Type B pancreatic cell (in vitro differentiated cells): ENCODE measurements around the gene TXNRD1. TPM values are rescaled to one million over a fixed set of nuclear protein-coding genes. Genes with fewer than 3 reads are reported as not detected.
"Not testable (repeated sequence)": the region's sequence is repeated elsewhere in the genome, so short reads cannot be mapped to it uniquely, and the experiment has no call there.

Experiments
- DNase-seq: peaks from one replicate; pipeline ENCODE4 v3.0.0; 2021; ENCODE audit warnings: mixed read lengths; ENCODE audit not compliant: unreplicated experiment; ENCODE audit errors: extremely low spot score
- H3K27ac Mint-ChIP-seq: 2 replicates; pipeline ENCODE4 v1.8.0; 2021; ENCODE audit warnings: mild to moderate bottlenecking, mixed read lengths
- H3K27me3 Mint-ChIP-seq: 2 replicates; pipeline ENCODE4 v1.8.0; 2021; ENCODE audit warnings: mixed read lengths
- H3K36me3 Mint-ChIP-seq: 2 replicates; pipeline ENCODE4 v1.8.0; 2021; ENCODE audit warnings: mixed read lengths
- H3K4me1 Mint-ChIP-seq: one replicate; pipeline ENCODE4 v1.8.0; 2021; ENCODE audit warnings: mixed read lengths; ENCODE audit not compliant: unreplicated experiment
- H3K4me3 Mint-ChIP-seq: 2 replicates; pipeline ENCODE4 v1.8.0; 2021; ENCODE audit warnings: mild to moderate bottlenecking, mixed read lengths
- H3K9me3 Mint-ChIP-seq: 2 replicates; pipeline ENCODE4 v1.8.0; 2021; ENCODE audit warnings: mixed read lengths
- total RNA-seq: library from RNA; stranded (reverse); gene quantifications from 2 replicates; pipeline ENCODE4 v1.2.1, GENCODE V29; 2021; ENCODE audit warnings: low replicate concordance
- TF ChIP-seq, protein P1 (sequence below): fragments of 200-600 bp; sonication (generic); conservative IDR thresholded peaks from 2 replicates; pipeline ENCODE4 v1.5.0; 2021; ENCODE audit warnings: antibody characterized with exemption, mild to moderate bottlenecking

The TXNRD1 gene
- total RNA-seq, 1 donor from 2014 or later = 94.7 TPM

DNA sequence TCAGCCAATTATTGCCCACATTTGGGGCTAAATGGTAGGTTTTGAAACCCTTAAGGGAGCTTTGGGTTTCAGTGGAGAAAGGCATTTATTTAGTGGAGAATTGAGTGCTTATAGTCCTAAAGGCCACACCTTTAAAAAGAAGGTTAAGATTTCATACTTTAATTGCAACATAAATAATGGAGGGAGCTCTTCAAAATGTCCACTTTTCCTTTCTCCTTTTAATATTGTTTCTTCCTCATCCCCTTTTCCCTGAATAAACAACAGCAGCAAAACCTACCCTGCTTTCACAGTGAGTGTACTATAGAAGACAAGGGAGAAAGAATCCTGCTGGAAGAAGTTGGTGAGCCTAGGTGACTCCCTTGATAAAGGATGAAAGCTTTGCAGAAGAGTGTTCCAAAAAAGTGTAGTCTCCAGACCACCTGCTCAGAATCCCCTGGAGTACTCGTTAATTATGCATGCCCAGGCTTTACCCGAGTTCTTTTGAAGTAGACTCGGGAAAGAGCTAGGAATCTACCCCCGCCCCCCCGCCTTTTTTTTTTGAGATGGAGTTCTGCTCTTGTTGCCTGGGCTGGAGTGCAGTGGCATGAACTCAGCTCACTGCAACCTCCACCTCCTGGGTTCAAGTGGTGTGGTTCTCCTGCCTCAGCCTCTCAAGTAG, 76.4 kb downstream of the TXNRD1 start:
- Mint-ChIP-seq H3K27ac (peak overlapping the region; percentile 11), H3K4me3 (no peak overlapping the region), H3K36me3 (peaks cover 36% of the 10 kb centered on the region), H3K4me1 (peaks cover 16% of the 10 kb centered on the region), H3K27me3 (no peaks in the 10 kb centered on the region), H3K9me3 (no peaks in the 10 kb centered on the region)
- TF ChIP-seq, protein P1, sequence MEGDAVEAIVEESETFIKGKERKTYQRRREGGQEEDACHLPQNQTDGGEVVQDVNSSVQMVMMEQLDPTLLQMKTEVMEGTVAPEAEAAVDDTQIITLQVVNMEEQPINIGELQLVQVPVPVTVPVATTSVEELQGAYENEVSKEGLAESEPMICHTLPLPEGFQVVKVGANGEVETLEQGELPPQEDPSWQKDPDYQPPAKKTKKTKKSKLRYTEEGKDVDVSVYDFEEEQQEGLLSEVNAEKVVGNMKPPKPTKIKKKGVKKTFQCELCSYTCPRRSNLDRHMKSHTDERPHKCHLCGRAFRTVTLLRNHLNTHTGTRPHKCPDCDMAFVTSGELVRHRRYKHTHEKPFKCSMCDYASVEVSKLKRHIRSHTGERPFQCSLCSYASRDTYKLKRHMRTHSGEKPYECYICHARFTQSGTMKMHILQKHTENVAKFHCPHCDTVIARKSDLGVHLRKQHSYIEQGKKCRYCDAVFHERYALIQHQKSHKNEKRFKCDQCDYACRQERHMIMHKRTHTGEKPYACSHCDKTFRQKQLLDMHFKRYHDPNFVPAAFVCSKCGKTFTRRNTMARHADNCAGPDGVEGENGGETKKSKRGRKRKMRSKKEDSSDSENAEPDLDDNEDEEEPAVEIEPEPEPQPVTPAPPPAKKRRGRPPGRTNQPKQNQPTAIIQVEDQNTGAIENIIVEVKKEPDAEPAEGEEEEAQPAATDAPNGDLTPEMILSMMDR = no peak
- DNase-seq = no peak

DNA sequence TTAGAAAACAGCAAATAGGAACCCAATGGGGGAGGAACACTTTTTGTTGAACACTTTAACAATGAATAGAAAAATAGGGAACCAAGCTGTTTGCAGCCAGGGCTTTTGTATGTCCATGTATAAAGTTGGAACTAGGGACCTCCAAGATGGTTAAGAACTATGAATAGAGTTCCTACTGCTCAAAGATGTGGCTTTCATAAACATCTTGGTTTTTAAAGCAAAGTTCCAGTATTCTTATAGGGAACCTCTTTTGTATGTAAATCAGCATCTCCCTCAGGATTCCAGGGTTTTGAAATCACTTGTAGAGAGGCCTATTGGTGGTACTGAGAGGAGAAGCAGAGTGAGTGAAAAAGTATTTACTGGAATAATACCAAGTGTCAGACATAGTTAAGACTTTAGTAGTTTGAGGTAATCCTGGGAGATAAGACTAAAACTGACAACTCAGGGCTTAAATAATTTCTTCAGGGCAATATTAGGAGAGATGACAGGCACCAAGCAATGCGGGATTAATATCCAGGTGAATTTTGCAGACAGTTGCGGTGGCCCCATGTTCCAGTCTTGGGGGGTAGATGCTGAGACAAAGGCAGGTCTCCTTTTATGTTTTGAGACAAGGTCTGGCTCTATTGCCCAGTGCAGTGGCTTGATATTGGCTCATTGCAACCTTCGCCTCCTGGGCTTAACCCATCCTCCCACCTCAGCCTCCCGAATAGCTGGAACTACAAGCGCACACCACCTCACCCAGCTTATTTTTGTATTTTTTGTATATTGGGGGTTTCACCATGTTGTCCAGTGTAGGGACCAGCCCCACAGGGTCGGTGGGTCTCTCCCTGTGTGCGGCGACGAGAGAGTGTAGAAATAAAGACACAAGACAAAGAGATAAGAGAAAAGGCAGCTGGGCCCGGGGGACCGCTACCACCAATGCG, 77.6 kb downstream of the TXNRD1 start:
- Mint-ChIP-seq H3K4me1 (peaks cover 16% of the 10 kb centered on the region), H3K27me3 (no peaks in the 10 kb centered on the region), H3K36me3 (peaks cover 42% of the 10 kb centered on the region), H3K9me3 (no peaks in the 10 kb centered on the region), H3K4me3 (peak overlapping the region; percentile 23), H3K27ac (peak overlapping the region; percentile 89)
- DNase-seq = no peak
- TF ChIP-seq, protein P1 = no peak

DNA sequence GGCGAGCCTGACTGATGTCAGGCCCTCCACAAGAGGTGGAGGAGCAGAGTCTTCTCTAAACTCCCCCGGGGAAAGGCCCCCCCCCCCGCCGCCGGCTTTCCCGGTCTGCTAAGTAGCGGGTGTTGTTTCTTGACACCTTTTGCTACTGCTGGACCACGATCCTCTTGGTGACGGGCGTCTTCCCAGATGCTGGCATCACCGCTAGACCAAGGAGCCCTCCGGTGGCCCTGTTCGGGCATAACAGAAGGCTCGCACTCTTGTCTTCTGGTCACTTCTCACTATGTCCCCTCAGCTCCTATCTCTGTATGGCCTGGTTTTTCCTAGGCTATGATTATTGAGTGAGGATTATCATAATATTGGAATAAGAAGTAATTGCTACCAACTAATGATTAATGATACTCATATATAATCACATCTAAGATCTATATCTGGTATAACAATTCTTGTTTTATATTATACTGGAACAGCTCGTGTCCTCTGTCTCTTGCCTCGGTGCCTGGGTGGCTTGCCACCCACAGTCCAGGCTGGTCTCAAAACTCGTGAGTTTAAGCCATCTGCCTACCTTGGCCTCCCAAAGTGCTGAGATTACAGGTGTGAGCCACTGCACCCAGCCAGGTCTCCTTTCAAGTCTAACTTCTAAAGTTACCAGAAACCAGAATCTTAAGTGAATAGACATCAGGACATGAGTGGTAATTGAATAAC, 78.7 kb downstream of the TXNRD1 start:
- Mint-ChIP-seq H3K36me3 (peaks cover 46% of the 10 kb centered on the region), H3K4me3 (peak overlapping the region; percentile 71), H3K4me1 (peaks cover 16% of the 10 kb centered on the region), H3K27ac (peak overlapping the region; percentile 89)
- not testable (repeated sequence) for DNase-seq, H3K9me3 Mint-ChIP-seq, H3K27me3 Mint-ChIP-seq
- TF ChIP-seq, protein P1 = peak; percentile 57

DNA sequence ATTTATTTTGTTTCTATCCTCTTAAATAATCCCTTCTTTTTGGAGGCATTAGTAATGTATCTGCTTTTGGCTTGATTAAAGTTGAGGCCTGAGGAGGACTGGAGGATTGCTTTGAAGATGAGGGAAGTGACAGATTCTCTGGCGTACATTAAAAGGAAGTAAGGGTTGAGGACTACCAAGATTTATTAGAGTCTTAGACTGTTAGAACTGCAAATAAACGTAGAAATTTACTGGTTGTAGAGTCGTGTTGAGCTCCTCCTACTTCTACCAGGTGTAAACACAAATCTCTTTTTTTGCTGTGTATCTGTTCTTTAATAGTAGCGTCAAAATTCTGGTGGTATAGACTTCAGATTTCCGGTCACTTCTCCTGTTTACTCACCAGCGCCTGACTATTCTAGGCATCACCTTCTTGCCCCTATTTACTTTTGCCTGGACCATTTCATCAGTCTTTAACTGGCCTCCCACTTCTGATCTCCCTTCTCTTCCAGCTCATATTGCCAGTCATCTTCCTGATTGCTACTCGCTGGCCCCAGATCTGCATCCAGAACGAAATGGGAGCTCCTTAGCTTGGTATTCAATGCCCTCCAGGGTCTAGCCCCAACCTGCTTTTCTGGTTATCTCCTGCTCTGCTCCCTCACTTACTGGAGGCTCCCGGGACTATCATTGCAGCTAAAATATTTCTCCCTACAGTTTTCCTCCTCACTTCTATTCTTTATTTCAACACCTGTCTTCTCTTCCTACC, 79.5 kb downstream of the TXNRD1 start:
- Mint-ChIP-seq H3K4me1 (peaks cover 19% of the 10 kb centered on the region), H3K27ac (peak overlapping the region; percentile 89), H3K36me3 (peaks cover 51% of the 10 kb centered on the region), H3K4me3 (peak overlapping the region; percentile 71), H3K27me3 (no peaks in the 10 kb centered on the region), H3K9me3 (no peaks in the 10 kb centered on the region)
- TF ChIP-seq, protein P1 = no peak
- DNase-seq = no peak

DNA sequence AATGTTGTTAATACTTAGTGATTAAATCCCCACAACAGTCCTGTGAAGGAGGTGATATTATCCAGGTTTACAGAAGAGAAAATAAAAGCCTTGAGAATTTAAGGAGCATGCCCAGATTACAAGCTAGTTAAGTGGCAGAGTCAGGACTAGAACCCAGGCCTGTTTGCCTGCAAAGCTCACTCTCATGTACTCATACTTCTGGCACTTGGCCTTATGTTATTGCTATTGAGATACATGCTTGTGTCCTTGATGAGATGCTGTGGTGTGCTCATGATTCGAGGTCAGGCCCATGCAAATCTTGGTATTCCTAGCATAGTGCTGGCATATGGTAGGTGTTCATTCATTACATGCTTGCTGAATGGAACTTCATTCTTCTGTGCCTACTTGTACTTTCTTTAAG, 80.4 kb downstream of the TXNRD1 start:
- H3K4me1 Mint-ChIP-seq = peaks cover 22% of the 10 kb centered on the region
- TF ChIP-seq, protein P1 = no peak
- no peak for DNase-seq
- H3K4me3 Mint-ChIP-seq = peak overlapping the region; percentile 71
- no peaks in the 10 kb centered on the region for H3K9me3 Mint-ChIP-seq
- H3K36me3 Mint-ChIP-seq = peaks cover 56% of the 10 kb centered on the region
- H3K27me3 Mint-ChIP-seq = no peaks in the 10 kb centered on the region
- H3K27ac Mint-ChIP-seq = peak overlapping the region; percentile 89
